Stimulated activated CD8-positive, alpha-beta memory T cell treated with anti-CD3 and anti-CD28 coated beads, Interleukin-7, amount 100 ng/mL, for 1 hour (primary cell): ENCODE data around the gene BCO1.

Source experiments
- DNase-seq, 2 donors: peaks; one replicate each; pipeline ENCODE4 v3.0.0-alpha.2; 2020; ENCODE audit warnings: low read depth in 2 of 2

Gene BCO1

DNA sequence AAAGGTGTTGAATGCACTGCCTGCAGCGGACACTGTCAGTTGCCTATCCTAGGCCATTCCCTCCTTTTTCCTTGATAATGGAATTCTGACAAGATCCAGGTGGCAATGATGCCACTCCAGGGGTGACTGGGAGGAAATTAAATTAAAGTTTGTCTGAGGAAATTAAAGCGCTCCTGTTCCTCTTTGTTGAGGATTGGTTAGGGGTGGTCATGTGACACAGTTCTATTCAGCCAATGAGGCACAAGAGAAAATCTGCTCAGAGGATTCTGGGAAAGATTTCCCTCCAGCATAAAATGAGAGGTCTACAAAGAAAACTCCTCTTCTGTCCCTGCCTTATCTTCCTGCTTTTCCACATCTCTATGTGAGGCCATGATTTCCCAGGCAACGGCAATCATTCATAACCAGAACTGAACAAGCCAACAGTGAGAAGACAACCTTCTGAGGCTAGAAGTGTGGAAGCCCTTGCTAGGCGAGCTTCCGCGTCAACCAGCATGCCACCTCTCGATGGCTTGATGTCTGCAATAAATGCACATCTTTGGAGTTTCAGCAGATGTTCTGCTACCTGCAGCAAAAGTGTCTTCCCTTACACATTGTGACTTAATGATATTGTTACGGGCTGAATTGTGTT, 5.6 kb upstream of the BCO1 start:
- no peak for DNase-seq

DNA sequence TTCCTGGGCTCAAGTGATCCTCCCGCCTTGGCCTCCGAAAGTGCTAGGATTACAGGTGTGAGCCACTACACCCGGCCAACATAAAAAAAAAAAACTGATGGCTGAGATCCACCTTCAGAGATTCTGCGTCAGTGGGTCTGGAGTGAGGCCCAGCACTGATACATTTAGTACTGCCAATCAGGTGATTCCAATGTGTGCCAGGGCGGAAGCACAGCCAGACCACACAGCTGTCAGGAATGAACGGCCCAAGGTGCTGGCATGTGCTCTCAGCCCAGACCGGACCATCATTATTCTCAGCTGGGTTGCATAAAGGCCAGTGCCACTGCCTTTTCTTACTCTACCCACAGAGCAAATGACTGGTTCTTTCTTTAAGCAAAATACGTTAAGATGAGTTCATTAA, 1.2 kb upstream of the BCO1 start:
- no peak for DNase-seq

DNA sequence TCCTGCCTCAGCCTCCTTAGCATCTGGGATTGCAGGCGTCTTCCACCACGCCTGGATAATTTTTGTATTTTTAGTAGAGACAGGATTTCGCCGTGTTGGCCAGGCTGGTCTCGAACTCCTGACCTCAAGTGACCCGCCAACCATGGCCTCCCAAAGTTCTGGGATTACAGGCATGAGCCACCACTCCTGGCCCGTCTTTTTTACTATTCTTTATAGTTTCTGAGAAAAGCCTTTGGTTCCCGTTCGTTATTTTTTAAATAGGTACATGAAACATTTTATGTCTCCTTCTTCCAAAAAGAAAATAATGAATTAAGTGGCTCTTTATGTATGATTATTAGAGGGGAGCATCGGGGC, 570 bp upstream of the BCO1 start:
- no peak for DNase-seq

DNA sequence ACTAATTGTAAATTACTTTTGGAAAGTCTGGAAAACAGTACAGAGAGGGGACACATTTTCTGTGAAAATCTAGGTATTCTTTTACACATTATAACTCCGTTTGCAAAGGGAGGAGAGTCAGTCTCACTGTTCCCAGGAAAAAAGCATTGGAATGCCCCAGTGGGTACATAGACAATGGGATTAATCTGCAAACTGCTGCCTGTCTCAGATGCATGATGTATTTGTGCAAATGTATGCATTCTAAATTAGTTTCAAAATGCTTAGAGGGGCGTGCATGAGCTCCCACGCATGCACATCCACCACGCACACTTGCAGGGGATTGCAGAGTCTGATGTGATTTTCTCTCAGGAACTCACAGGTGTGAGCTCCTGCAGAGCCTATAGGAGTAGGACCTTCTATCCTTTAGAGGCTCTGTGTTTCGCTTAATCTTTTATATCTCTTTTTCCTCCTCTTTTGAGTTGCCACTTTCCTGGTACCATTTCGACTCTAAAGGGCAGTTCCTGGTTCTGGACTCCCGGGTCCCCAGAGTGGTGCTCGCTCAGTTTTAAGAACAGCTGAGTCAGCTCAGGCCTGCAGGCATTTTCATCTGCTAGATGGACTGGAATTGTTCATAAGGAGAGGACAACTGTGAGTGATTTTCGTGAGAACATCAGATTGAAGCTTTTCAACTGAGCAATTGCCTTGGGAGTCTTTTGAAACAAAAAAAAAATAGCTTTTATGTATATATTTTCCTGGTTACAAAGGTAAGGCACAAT, 1.1 kb downstream of the BCO1 start:
- DNase-seq, result no peak

DNA sequence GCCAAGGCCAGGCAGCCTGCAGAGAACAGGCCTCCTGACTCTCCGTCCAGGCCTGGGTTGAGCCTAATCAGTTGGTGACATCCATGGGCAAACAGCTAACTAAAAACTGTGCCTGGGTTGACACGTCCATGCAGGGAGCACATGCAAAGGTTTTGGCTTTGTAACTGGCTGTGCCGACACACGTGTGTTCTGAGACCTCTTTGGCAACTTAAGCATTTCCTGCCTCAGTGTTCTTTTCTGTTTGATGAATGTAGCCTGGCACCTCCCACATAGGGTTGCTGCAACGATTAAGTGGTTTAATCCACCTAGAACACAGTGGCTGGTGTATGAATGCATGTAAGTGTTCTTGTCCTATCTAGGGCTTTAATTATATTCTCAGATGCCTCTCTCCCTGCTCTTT, 3.2 kb downstream of the BCO1 start:
- DNase-seq, result no peak

DNA sequence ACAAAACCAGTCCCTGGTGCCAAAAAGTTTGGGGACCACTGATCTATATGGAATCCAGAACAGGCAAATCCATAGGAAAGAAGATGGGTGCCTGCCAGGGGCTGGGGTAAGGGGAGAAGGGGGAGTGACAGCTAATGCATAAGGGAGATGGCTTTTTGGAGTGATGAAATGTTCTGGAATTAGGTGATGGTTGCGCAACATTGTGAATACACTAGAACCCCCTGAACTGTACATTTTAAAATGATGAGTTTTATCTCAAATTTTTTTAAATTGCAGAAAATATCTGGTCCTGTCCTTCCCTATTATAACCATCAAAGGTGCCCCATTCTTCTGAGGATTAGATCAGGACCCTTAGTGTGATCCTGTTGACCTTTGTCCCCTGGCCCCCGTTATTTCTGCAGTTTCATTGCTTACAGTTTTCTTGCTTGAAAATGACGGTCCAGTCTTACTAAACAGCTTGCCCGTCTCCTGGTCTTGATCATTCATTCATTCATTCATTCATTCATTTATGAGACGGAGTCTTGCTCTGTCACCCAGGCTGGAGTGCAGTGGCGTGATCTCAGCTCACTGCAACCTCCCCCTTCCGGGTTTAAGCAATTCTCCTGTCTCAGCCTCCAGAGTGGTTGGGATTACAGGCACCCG, 4.6 kb downstream of the BCO1 start:
- DNase-seq, result no peak

DNA sequence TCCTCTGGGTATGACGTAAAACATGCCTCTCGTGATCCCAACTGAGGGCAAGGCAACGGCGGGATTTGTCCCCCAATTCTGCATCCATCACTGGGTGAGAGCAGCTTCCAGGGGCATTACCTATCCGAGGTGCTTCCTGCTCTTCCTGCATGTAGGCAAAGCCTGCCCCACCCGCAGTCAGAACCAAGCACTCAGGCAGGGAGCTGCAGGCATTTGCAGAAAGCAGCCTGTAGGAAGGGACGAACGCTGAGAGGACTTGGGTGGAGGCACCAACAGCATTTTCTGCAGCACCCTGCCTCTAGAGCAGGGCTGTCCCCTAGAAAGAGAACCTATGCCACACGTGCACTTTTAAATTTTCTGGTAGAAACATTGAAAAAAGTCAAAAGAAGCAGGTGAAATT, 5.5 kb downstream of the BCO1 start:
- DNase-seq, result no peak

DNA sequence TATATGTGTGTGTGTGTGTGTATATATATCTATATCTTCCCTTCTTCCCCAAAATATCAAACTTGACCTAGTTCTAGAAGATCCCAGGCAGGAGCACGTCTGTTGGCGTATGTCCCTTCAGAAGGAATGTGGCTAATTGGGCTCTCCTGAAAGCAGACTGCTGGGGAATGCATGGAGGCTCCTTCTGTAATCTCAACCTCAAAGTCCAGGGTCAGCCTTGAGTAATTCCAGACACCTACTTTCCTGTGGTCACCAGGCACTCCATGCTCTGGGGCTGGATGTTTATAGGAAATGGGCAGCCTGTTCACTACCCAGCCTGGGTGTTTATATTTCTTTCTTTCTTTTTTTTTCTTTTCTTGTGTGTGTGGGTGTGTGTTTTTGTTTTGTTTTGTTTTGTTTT, 13.4 kb downstream of the BCO1 start:
- DNase-seq, result no peak

DNA sequence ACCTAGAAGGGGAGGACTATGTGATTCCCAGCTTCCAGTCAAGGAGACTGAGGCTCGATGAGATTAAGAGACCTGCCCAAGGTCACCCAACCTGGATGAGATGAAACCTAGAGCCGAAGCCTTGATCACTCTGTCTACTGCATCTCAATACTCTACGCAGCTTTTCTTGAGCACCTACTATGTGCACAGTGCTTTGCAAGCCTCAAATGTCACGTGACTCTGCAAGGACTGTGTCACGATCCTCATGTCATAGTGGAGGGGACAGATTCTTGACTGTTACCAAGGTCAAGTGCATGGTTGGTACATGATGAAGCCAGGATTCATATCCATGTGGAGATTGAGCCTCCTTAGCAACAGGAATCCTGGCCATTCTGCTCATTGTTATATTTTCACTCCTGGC, 14.7 kb downstream of the BCO1 start:
- no peak for DNase-seq

DNA sequence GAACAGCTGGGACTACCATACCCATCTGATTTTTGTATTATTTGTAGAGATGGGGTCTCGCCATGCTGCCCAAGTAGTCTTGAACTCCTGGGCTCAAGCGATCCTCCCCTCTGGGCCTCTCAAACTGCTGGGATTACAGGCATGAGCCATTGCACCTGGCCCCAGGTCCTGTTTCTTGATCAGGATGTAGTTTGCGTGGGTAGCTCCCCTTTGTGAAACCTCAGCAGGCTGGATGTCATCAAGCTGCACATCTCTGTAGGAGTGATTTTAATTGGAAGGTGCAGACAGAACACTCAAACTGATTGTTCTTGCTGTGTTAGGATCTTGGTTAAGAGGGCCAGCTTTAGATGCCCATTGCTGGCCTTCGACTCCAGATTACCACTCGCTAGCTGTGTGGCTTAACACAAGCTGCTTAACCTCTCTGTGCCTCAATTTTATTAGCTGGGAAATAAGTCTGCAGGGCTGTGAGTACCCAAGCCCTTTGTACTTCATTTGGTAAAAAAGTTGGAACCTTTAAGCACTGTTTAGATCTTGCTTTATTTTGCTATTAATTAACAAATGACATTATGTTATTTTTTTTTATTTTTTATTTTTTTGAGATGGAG, 16.5 kb downstream of the BCO1 start:
- no peak for DNase-seq

DNA sequence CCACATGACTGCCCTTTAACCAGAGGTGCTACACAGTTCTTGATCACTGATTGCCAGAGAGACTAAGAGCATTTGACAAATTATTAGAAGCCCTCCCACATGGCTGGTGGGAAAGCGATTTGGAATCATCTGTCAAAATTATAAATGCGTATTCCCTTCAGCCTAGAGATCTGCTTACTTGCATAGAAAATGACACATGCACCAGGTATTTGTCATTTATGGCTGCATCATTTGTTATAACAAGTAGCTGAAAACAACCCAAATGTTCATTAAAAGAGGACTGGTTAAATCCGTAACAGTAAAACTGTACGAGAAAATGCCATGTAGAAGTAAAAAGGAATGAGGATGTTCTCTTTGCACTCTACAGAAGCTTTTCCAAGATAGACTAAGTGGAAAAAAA, 21.4 kb downstream of the BCO1 start:
- no peak for DNase-seq

DNA sequence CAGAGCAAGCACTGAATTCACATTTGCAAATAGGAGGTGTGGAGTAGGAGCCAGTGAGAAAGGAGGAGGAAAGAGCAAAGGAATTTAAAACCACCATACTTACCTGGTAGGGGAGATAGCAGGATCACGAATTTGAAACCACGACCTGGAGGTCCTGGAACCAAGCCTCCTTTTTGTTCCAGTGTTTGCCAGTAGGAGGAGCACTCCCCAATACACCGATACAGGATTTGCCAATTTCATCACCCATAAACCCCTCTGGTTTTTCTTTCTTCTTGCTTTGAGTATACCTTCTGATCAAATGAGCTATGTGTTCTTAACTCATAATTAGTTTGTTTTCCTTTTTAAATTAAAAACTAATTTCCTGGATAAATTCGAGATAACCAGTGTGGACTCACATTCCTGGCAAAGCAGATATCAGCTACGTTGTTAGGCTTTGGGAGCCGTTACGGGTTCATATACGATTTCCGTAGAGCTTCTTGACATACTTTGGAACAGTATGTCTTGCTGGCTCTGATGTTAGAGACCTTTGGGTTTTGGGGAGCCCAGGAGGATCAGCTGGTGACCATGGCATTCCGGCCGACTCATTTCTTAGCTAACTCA, 22.7 kb downstream of the BCO1 start:
- no peak for DNase-seq

DNA sequence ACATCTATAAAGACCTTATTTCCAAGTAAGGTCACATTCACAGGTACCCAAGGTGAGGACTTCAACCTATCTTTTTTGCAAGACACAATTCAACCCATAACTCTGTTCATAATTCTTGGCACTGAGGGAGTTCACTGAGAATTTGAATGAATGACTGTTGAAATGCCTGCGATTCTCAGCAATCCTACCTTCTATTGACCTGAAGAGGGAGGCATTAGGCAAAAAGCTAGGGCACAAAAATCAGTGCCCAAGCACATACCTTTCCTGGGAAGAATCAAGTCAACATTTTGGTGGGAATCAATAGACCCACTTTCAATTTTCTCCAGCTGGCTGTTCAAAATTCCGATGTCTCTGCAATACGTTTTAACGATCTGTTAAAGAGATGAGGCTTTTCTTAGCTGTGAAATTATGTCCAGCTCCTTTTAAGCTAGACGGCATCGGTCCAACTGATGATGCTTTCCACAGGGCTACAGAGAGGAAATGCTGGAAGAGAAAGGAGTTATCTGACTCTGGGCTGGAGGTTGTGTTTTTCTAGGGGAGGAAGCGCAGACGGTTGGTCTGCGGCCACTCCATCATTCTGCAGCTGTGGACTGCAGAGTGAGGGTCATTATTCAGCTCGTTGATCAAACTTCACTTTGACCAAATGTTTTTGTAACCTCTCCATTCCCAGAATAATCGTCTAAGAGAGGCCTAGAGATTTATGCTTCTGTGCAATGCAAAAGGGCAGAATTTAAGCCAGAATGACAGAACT, 25.2 kb downstream of the BCO1 start:
- no peak for DNase-seq

DNA sequence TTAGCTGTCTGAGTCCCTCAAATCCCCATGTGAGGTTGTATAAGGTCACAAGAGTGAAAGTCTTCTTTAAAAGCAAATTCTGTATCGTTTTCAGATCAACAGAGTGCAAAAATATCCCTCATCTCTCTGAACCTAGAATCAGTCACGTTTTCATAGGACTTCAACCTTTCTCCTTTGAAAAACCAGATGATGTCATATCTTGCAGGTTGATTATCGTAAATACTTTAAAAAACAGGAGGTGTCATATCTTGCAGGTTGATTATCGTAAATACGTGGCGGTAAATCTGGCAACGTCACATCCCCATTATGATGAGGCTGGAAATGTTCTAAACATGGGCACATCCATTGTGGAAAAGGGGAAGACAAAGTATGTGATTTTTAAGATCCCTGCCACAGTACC, 25.9 kb downstream of the BCO1 start:
- DNase-seq, result no peak

DNA sequence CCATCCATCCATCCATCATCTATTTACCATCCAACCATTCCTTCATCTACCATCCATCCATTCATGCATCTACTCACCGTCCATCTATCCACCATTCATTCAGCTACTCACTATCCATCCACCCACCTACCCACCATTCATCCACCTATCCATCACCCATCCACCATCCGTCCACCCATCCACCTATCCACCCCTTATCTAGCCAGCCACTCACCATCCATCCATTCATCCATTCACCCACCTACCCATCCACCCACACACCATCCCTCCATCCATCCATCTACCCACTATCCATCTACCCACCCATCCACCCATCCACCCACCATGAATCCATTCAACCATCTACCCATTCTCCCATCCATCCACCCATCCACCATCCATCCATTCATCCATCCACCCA, 26.6 kb downstream of the BCO1 start:
- DNase-seq, result no peak

DNA sequence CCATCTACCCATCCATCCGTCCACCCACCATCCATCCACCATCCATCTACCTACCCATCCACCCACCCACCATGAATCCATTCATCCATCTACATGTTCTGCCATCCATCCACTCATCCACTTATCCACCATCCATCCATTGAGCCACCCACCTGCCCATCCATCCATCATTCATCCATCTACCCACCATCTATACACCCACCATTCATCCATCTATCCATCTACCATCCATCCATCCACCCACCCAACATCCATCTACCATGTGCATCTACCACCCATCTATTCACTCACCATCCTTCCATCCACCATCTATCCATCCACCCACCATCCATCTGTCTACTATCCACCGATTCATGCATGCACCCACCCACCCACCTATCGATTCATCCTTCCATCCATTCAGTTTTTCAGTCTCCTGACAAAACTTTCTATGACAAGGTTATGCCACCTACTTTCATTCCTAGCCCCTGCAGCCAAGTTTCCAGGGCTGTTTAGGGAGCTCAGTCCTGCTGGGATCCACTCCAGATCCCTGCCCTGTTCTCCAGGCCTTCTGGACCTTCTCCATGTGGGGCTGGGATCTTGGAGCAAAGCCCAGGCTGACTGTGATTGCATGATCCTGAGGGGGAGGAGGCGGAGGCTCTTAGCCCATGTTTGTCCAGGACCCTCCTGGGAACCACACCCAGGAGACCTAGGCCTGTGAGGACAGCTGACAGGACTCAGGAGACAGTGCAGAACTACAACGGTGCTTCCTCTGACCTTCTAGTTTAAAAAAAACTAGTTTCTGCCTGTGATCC, 27.4 kb downstream of the BCO1 start:
- no peak for DNase-seq

DNA sequence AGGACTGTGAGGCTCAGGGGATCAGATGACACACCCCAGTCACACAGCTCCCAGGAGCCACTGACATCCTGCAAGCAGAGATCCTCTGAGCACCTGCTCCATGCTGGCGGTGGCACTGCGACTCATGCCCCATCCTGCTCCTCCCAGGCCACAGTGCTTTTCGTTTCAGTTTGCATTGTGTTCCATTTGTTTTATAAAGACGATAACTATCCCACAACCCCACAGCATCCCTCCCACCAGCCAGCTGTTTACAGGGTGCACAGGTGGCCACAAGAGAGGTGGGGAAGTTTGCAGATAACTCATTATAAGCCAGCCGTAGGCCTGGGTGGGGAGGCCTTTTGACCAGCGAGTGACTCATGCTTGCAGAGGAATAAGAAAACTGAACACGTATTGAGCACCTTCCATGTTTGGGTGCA, 28.2 kb downstream of the BCO1 start:
- no peak for DNase-seq

DNA sequence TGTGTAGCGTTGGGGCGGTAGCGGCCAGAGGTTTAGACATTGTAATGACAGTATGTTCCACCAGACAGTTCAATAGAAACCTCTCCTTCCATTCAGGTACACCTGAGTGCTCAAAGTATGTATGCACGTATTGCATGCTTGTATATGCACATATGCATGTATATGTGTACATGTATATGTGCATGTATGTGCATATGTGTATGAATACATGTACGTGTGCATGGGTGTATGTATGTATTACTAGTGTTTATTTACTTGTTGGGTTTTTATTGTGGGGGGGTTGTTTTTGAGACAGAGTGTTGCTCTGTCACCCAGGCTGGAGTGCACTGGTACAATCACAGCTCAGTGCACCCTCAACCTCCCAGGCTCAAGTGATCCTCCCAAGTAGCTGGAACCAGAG, 30.0 kb downstream of the BCO1 start:
- no peak for DNase-seq

DNA sequence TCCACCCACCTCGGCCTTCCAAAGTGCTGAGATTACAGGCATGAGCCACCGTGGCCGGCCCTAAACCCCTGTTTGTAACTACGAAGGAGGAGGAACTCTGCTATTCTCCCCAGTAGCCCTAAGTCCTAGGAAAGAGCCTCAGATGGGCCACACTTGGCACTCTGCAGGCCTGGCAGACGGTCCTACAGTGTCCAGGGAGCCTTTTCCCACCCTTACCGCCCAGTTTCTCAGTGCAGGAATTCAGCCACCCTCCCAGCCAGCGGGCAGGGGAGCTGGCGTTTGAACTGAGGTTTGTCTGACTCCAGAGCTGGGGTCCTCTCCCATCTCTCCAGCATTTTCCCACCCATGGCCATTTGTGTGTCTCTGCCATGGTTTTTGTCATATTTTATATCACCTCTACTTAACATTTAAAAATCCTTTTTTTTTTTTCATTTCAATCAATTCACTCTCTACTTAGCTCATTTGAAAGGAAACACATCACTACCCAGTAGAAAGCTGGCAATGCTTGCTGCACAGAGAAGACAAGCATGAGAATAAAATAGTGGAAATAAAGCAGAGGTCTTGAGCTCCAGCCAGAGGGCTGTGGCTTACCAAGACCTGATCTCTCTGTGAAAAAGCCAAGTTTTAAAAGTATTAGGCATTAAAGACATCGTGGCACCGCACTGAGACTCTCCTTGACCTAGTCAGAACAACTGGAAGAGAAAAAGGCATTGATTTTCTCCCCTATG, 34.9 kb downstream of the BCO1 start:
- no peak for DNase-seq

DNA sequence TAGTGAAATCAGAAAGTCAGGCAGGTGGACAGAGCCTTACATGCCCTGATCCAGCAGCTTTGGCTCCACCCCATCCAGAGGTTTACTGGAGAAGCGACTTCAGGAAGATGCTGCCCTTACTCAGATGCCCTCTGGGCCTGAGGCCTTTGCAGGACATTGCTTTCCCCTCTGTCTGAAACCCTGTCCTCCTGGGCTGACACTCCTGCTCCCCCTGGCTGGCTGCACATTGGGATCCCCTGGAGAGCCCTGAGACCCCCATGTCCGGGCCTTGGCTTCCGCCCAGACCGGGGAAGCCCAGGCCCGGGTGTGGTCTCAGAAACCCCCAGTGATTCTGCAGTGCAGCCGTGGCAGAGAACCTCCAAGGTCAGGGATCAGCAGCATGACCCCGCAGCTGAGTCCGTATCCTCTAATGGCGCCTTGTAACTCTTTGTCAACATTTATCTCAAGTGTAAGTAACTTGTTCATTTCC, 36.6 kb downstream of the BCO1 start:
- no peak for DNase-seq
